Measurements from ENCODE around the gene LIN9.

The LIN9 gene

DNA sequence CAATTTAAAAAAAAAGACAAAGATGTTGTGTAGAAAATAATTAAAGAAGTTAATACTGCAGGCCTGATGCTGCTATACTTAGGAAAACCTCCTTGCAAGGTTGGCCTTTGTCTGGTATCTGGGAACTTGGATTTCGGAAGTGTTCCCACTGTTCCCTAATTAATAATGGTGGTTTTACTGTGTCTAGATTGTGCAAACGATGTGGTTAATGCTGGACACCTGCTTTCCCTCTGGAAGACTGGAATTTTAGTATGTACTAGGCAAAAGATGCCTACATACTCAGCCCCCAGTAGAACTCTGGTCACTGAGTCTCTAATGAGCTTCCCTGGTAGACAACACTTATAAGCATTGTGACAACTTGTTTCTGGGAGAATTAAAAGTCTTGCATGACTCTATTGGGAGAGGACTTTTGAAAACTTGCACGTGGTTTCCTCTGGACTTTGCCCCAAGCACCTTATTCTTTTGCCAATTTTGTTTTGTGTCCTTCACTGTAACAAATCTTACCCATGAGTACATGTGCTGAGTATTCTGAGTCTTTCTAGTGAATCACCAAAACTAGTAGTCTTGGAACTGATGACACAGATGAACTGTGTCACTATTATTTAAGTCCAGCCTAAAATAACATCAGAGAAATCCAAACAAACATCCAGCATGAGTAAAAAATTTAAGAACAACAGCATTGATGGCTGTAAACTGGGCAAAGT, 40.4 kb downstream of the LIN9 start:
- H3K36me3 ChIP-seq (replicated peaks in 1 of 2; ENCODE audit: control insufficient read depth in 2 of 2, insufficient read depth in 2 of 2, low read length in 2 of 2) = peaks cover 12 to 88% of the 10 kb centered on the region in 2 donors
- no peak overlapping the region for H2BK120ac ChIP-seq (ENCODE audit: low read depth, low read length)
- no peak overlapping the region for H4K8ac ChIP-seq (ENCODE audit: low read depth, low read length)
- H2BK15ac ChIP-seq (ENCODE audit: low read length) = no peak overlapping the region
- no peak overlapping the region for H2AFZ ChIP-seq (ENCODE audit: low read length)
- no peak overlapping the region for H3K4me2 ChIP-seq (ENCODE audit: insufficient read depth, low read length, poor library complexity, severe bottlenecking)
- no peak overlapping the region for H4K91ac ChIP-seq (ENCODE audit: low read depth, low read length, poor library complexity)
- H3K9ac ChIP-seq (ENCODE audit: low read depth, low read length, poor library complexity) = no peak overlapping the region
- no peak overlapping the region for H3K18ac ChIP-seq (ENCODE audit: low read length)
- H3K4me1 ChIP-seq (ENCODE audit: control insufficient read depth in 2 of 2, insufficient read depth in 1 of 2, low read depth in 1 of 2, low read length in 2 of 2) = peaks cover 0 to 7% of the 10 kb centered on the region in 2 donors
- no peak overlapping the region for H2AK5ac ChIP-seq (ENCODE audit: low read depth, low read length)
- no peak overlapping the region for H3K27ac ChIP-seq (replicated peaks; ENCODE audit: low read length)
- H3K9me3 ChIP-seq (replicated peaks in 1 of 2; ENCODE audit: control insufficient read depth in 2 of 2, insufficient read depth in 1 of 2, low read depth in 1 of 2, low read length in 2 of 2) = no peaks in the 10 kb centered on the region
- no peak for DNase-seq (ENCODE audit: low spot score)
- no peak overlapping the region for H3K23ac ChIP-seq (ENCODE audit: low read depth, low read length, poor library complexity)
- no peak overlapping the region for H2BK12ac ChIP-seq (ENCODE audit: low read length)
- H2BK5ac ChIP-seq (ENCODE audit: low read length) = no peak overlapping the region
- no peak overlapping the region for H3K4me3 ChIP-seq (ENCODE audit: low read length in 2 of 2)
- H3K14ac ChIP-seq (ENCODE audit: low read length) = no peak overlapping the region
- no peaks in the 10 kb centered on the region for H3K79me1 ChIP-seq (ENCODE audit: low read depth, low read length)
- H3K27me3 ChIP-seq (ENCODE audit: control insufficient read depth in 3 of 3, insufficient read depth in 3 of 3, low read depth in 1 of 3, low read length in 3 of 3) = no peaks in the 10 kb centered on the region
- no CpG with 5 or more reads among the region's 3 CpGs for WGBS, 2 donors (ENCODE audit: extremely low coverage in 2 of 2, insufficient read length in 2 of 2, insufficient replicate concordance in 1 of 2)
- H3K4ac ChIP-seq (ENCODE audit: low read length) = no peak overlapping the region

DNA sequence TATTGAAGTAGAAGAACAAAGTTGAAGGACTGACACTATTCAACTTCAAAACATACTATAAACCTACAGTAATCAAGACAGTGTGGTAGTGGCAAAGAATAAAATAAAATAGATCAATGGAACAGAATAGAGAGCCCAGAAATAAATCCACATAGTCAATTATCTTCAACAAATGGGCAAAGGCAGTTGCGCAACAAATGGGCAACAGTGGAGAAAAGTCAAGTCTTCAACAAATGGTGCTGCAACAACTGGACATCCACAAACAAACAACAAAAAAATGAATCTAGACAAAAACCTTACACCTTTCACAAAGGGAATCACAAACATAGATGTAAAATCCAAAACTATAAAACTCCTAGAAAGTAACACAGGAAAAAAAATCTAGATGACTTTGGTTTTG, 47.1 kb downstream of the LIN9 start:
- Histone ChIP-seq H3K4me3 (ENCODE audit: low read length in 2 of 2) (no peak overlapping the region), H3K4me1 (ENCODE audit: control insufficient read depth in 2 of 2, insufficient read depth in 1 of 2, low read depth in 1 of 2, low read length in 2 of 2) (no peaks in the 10 kb centered on the region), H2BK12ac (ENCODE audit: low read length) (no peak overlapping the region), H3K4me2 (ENCODE audit: insufficient read depth, low read length, poor library complexity, severe bottlenecking) (no peak overlapping the region), H3K18ac (ENCODE audit: low read length) (no peak overlapping the region), H3K23ac (ENCODE audit: low read depth, low read length, poor library complexity) (no peak overlapping the region), H3K4ac (ENCODE audit: low read length) (no peak overlapping the region), H3K27me3 (ENCODE audit: control insufficient read depth in 3 of 3, insufficient read depth in 3 of 3, low read depth in 1 of 3, low read length in 3 of 3) (no peaks in the 10 kb centered on the region), H2AK5ac (ENCODE audit: low read depth, low read length) (no peak overlapping the region), H3K36me3 (replicated peaks in 1 of 2; ENCODE audit: control insufficient read depth in 2 of 2, insufficient read depth in 2 of 2, low read length in 2 of 2) (peaks cover 5 to 90% of the 10 kb centered on the region in 2 donors), H2BK120ac (ENCODE audit: low read depth, low read length) (no peak overlapping the region), H3K9me3 (replicated peaks in 1 of 2; ENCODE audit: control insufficient read depth in 2 of 2, insufficient read depth in 1 of 2, low read depth in 1 of 2, low read length in 2 of 2) (peaks cover 4 to 40% of the 10 kb centered on the region in 2 donors), H2BK15ac (ENCODE audit: low read length) (no peak overlapping the region), H3K14ac (ENCODE audit: low read length) (no peak overlapping the region), H4K91ac (ENCODE audit: low read depth, low read length, poor library complexity) (no peak overlapping the region), H3K79me1 (ENCODE audit: low read depth, low read length) (no peaks in the 10 kb centered on the region), H3K9ac (ENCODE audit: low read depth, low read length, poor library complexity) (no peak overlapping the region), H4K8ac (ENCODE audit: low read depth, low read length) (no peak overlapping the region), H2BK5ac (ENCODE audit: low read length) (no peak overlapping the region), H2AFZ (ENCODE audit: low read length) (no peak overlapping the region), H3K27ac (replicated peaks; ENCODE audit: low read length) (no peak overlapping the region)
- no peak for DNase-seq (ENCODE audit: low spot score)
- no CpG with 5 or more reads among the region's 1 CpG for WGBS, 2 donors (ENCODE audit: extremely low coverage in 2 of 2, insufficient read length in 2 of 2, insufficient replicate concordance in 1 of 2)

DNA sequence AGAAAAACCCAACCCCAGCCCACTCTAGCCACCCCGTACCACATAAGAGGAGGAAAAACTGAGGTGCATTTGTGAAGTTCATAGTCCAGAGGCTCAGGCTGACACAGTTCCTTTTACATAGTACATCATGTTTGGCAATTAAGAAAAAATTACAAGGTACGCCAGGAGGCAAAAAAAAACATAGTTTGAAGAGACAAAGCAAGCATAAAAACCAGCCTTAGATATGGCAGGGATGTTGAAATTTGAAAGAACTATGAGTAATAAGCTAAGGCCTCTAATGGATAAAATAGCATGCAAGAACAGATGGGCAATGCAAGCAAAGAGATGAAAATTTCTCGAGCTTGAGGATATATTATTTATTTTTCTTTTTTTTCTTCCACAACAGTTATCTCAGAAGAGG, 53.6 kb downstream of the LIN9 start:
- Histone ChIP-seq H2AK5ac (ENCODE audit: low read depth, low read length) (no peak overlapping the region), H3K9me3 (replicated peaks in 1 of 2; ENCODE audit: control insufficient read depth in 2 of 2, insufficient read depth in 1 of 2, low read depth in 1 of 2, low read length in 2 of 2) (peaks cover 2 to 13% of the 10 kb centered on the region in 2 donors), H2BK5ac (ENCODE audit: low read length) (no peak overlapping the region), H2BK15ac (ENCODE audit: low read length) (no peak overlapping the region), H4K91ac (ENCODE audit: low read depth, low read length, poor library complexity) (no peak overlapping the region), H3K27ac (replicated peaks; ENCODE audit: low read length) (no peak overlapping the region), H2AFZ (ENCODE audit: low read length) (no peak overlapping the region), H3K27me3 (ENCODE audit: control insufficient read depth in 3 of 3, insufficient read depth in 3 of 3, low read depth in 1 of 3, low read length in 3 of 3) (no peaks in the 10 kb centered on the region), H3K79me1 (ENCODE audit: low read depth, low read length) (no peaks in the 10 kb centered on the region), H3K18ac (ENCODE audit: low read length) (no peak overlapping the region), H3K4me2 (ENCODE audit: insufficient read depth, low read length, poor library complexity, severe bottlenecking) (no peak overlapping the region), H3K4me3 (ENCODE audit: low read length in 2 of 2) (no peak overlapping the region), H3K36me3 (replicated peaks in 1 of 2; ENCODE audit: control insufficient read depth in 2 of 2, insufficient read depth in 2 of 2, low read length in 2 of 2) (peaks cover 4 to 55% of the 10 kb centered on the region in 2 donors), H3K4ac (ENCODE audit: low read length) (no peak overlapping the region), H3K4me1 (ENCODE audit: control insufficient read depth in 2 of 2, insufficient read depth in 1 of 2, low read depth in 1 of 2, low read length in 2 of 2) (no peaks in the 10 kb centered on the region), H4K8ac (ENCODE audit: low read depth, low read length) (no peak overlapping the region), H3K14ac (ENCODE audit: low read length) (no peak overlapping the region), H2BK120ac (ENCODE audit: low read depth, low read length) (no peak overlapping the region), H3K9ac (ENCODE audit: low read depth, low read length, poor library complexity) (no peak overlapping the region), H2BK12ac (ENCODE audit: low read length) (no peak overlapping the region), H3K23ac (ENCODE audit: low read depth, low read length, poor library complexity) (no peak overlapping the region)
- WGBS, 2 donors (ENCODE audit: extremely low coverage in 2 of 2, insufficient read length in 2 of 2, insufficient replicate concordance in 1 of 2) = no CpG with 5 or more reads among the region's 3 CpGs
- no peak for DNase-seq (ENCODE audit: low spot score)

DNA sequence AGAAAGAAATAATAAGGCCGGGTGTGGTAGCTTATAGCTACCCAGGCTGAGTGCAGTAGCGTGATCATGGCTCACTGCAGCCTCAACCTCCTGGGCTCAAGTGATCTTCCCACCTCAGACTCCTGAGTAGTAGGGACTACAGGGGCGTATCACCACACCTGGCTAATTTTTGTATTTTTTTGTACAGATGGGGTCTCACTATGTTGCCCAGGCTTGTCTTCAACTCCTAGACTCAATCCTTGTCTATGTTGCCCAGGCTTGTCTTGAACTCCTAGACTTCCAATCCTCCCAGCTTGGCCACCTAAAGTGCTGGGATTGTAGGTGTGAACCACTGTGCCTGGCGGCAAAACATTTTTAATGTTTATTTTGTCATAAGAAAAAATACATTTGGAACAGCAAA, 55.0 kb downstream of the LIN9 start:
- H3K79me1 ChIP-seq (ENCODE audit: low read depth, low read length) = no peaks in the 10 kb centered on the region
- no peak overlapping the region for H3K23ac ChIP-seq (ENCODE audit: low read depth, low read length, poor library complexity)
- no peak for DNase-seq (ENCODE audit: low spot score)
- no peaks in the 10 kb centered on the region for H3K9me3 ChIP-seq (replicated peaks in 1 of 2; ENCODE audit: control insufficient read depth in 2 of 2, insufficient read depth in 1 of 2, low read depth in 1 of 2, low read length in 2 of 2)
- no peak overlapping the region for H3K27ac ChIP-seq (replicated peaks; ENCODE audit: low read length)
- no peak overlapping the region for H2BK5ac ChIP-seq (ENCODE audit: low read length)
- H3K18ac ChIP-seq (ENCODE audit: low read length) = no peak overlapping the region
- H2AFZ ChIP-seq (ENCODE audit: low read length) = no peak overlapping the region
- no peak overlapping the region for H3K4me2 ChIP-seq (ENCODE audit: insufficient read depth, low read length, poor library complexity, severe bottlenecking)
- no peak overlapping the region for H3K4me3 ChIP-seq (ENCODE audit: low read length in 2 of 2)
- no peak overlapping the region for H2AK5ac ChIP-seq (ENCODE audit: low read depth, low read length)
- no peak overlapping the region for H3K14ac ChIP-seq (ENCODE audit: low read length)
- no peak overlapping the region for H2BK120ac ChIP-seq (ENCODE audit: low read depth, low read length)
- H4K8ac ChIP-seq (ENCODE audit: low read depth, low read length) = no peak overlapping the region
- H2BK12ac ChIP-seq (ENCODE audit: low read length) = no peak overlapping the region
- no peak overlapping the region for H3K4ac ChIP-seq (ENCODE audit: low read length)
- H2BK15ac ChIP-seq (ENCODE audit: low read length) = no peak overlapping the region
- no peaks in the 10 kb centered on the region for H3K4me1 ChIP-seq (ENCODE audit: control insufficient read depth in 2 of 2, insufficient read depth in 1 of 2, low read depth in 1 of 2, low read length in 2 of 2)
- H3K36me3 ChIP-seq (replicated peaks in 1 of 2; ENCODE audit: control insufficient read depth in 2 of 2, insufficient read depth in 2 of 2, low read length in 2 of 2) = peaks cover 3 to 53% of the 10 kb centered on the region in 2 donors
- no peaks in the 10 kb centered on the region for H3K27me3 ChIP-seq (ENCODE audit: control insufficient read depth in 3 of 3, insufficient read depth in 3 of 3, low read depth in 1 of 3, low read length in 3 of 3)
- no CpG with 5 or more reads among the region's 4 CpGs for WGBS, 2 donors (ENCODE audit: extremely low coverage in 2 of 2, insufficient read length in 2 of 2, insufficient replicate concordance in 1 of 2)
- no peak overlapping the region for H3K9ac ChIP-seq (ENCODE audit: low read depth, low read length, poor library complexity)
- H4K91ac ChIP-seq (ENCODE audit: low read depth, low read length, poor library complexity) = no peak overlapping the region
